H1 (cell line): ENCODE results near the gene UPF1. TPM values are rescaled to one million over a fixed set of nuclear protein-coding genes. Genes with fewer than 3 reads are reported as not detected.

ENCODE experiments used
- CTCF ChIA-PET: fragments of 300-600 bp; sonication (Branson Sonifier 250); formaldehyde crosslinking; loops from one replicate; lab custom pipeline; 2021; ENCODE audit not compliant: partially characterized antibody; lab: Charles Lee
- POLR2A ChIA-PET: fragments of 300-600 bp; sonication (Branson Sonifier 250); formaldehyde crosslinking; loops from one replicate; lab custom pipeline; 2021; ENCODE audit warnings: inconsistent platforms; ENCODE audit not compliant: partially characterized antibody; lab: Charles Lee
- DNase-seq, 2 experiments: peaks; one replicate each; pipeline versions ENCODE4 v3.0.0 to v3.0.0-alpha.2; 2010 to 2022; ENCODE audit warnings: low spot score in 2 of 2, low read depth in 1 of 2, mixed read lengths in 1 of 2
- FAIRE-seq: peaks from 2 replicates; lab custom pipeline; 2011; peaks lifted over from hg19 to GRCh38; lab: Jason Lieb, UNC
- H2AFZ ChIP-seq: 2 replicates; pipeline ENCODE4 v1.8.1; 2012; ENCODE audit warnings: low read length, inconsistent platforms
- H2AK5ac ChIP-seq: 2 replicates; pipeline ENCODE4 v1.6.1; 2013; ENCODE audit warnings: low read depth, low read length
- H2BK120ac ChIP-seq: replicated peaks from 2 replicates; pipeline ENCODE3; 2013; ENCODE audit warnings: low read depth, low read length, inconsistent platforms
- H2BK12ac ChIP-seq: 2 replicates; pipeline ENCODE4 v1.6.1; 2013; ENCODE audit warnings: low read depth, low read length
- H2BK15ac ChIP-seq: 2 replicates; pipeline ENCODE4 v1.6.1; 2013; ENCODE audit warnings: low read length
- H2BK20ac ChIP-seq: 2 replicates; pipeline ENCODE4 v1.6.1; 2013; ENCODE audit warnings: low read length
- H2BK5ac ChIP-seq: 2 replicates; pipeline ENCODE4 v1.6.1; 2013; ENCODE audit warnings: low read depth, low read length
- H3K14ac ChIP-seq: 2 replicates; pipeline ENCODE4 v1.6.1; 2013; ENCODE audit warnings: inconsistent platforms; ENCODE audit not compliant: insufficient read length
- H3K18ac ChIP-seq: 2 replicates; pipeline ENCODE4 v1.6.1; 2013; ENCODE audit warnings: low read length; ENCODE audit errors: extremely low read depth
- H3K23ac ChIP-seq: 2 replicates; pipeline ENCODE4 v1.6.1; 2013; ENCODE audit warnings: inconsistent platforms; ENCODE audit not compliant: insufficient read length
- H3K23me2 ChIP-seq: 2 replicates; pipeline ENCODE4 v1.6.1; 2013; ENCODE audit warnings: low read depth, low read length
- H3K27ac ChIP-seq: 2 replicates; pipeline ENCODE4 v1.6.1; 2011; ENCODE audit warnings: low read depth, low read length, inconsistent platforms
- H3K27me3 ChIP-seq, 4 experiments: replicated peaks in 1 of 4; 1 replicate in 1 of 4; 2 replicates in 3 of 4; pipeline versions ENCODE4 v1.6.1 to v1.8.1; 2011 to 2013; ENCODE audit warnings: low read length in 3 of 4, mild to moderate bottlenecking in 3 of 4, inconsistent platforms in 2 of 4, mixed read lengths in 2 of 4, moderate library complexity in 1 of 4; ENCODE audit not compliant: control insufficient read depth in 3 of 4, insufficient read depth in 3 of 4; ENCODE audit errors: extremely low read depth in 1 of 4
- H3K36me3 ChIP-seq, 4 experiments: 2 replicates each; pipeline versions ENCODE4 v1.6.1 to v1.8.1; 2011 to 2013; ENCODE audit warnings: mild to moderate bottlenecking in 4 of 4, low read length in 3 of 4, moderate library complexity in 2 of 4, control low read depth in 1 of 4, inconsistent platforms in 1 of 4; ENCODE audit not compliant: insufficient read depth in 4 of 4, control insufficient read depth in 2 of 4
- H3K4ac ChIP-seq: replicated peaks from 2 replicates; pipeline ENCODE3; 2013; ENCODE audit warnings: low read length, low read depth, mixed read lengths, inconsistent platforms; ENCODE audit not compliant: insufficient read length
- H3K4me1 ChIP-seq, 4 experiments: replicated peaks in 1 of 4; 1 replicate in 1 of 4; 2 replicates in 3 of 4; pipeline versions ENCODE4 v1.6.1 to v1.8.1; 2011 to 2013; ENCODE audit warnings: low read length in 3 of 4, inconsistent platforms in 2 of 4, mixed read lengths in 1 of 4; ENCODE audit not compliant: insufficient read depth in 4 of 4, control insufficient read depth in 3 of 4
- H3K4me2 ChIP-seq, 2 experiments: 2 replicates each; pipeline versions ENCODE4 v1.6.1 to v1.8.1; 2011 to 2013; ENCODE audit warnings: low read depth in 2 of 2, low read length in 2 of 2, control low read depth in 1 of 2, inconsistent platforms in 1 of 2, mild to moderate bottlenecking in 1 of 2; ENCODE audit not compliant: insufficient read depth in 1 of 2
- H3K4me3 ChIP-seq, 4 experiments: fragments of 200-600, 300-600 bp in 1 of 4; sonication (generic), shearing (Covaris generic), sonication (Bioruptor Twin) in 1 of 4; 2 replicates each; pipeline versions ENCODE4 v1.5.1 to v1.8.1; 2011 to 2016; ENCODE audit warnings: low read length in 4 of 4, low read depth in 3 of 4, control low read depth in 2 of 4, inconsistent platforms in 2 of 4, mild to moderate bottlenecking in 2 of 4, mixed read lengths in 1 of 4, moderate library complexity in 1 of 4; ENCODE audit not compliant: insufficient read depth in 2 of 4; ENCODE audit errors: extremely low read depth in 1 of 4
- H3K56ac ChIP-seq: replicated peaks from 2 replicates; pipeline ENCODE3; 2013; ENCODE audit warnings: low read depth, mild to moderate bottlenecking, mixed read lengths, low read length, inconsistent platforms; ENCODE audit not compliant: insufficient read length
- H3K79me1 ChIP-seq: 2 replicates; pipeline ENCODE4 v1.6.1; 2013; ENCODE audit warnings: low read depth, low read length, control low read depth
- H3K79me2 ChIP-seq, 2 experiments: 2 replicates each; pipeline versions ENCODE4 v1.6.1 to v1.8.1; 2012 to 2013; ENCODE audit warnings: low read length in 2 of 2, mild to moderate bottlenecking in 2 of 2, inconsistent platforms in 1 of 2; ENCODE audit not compliant: insufficient read depth in 2 of 2, control insufficient read depth in 1 of 2
- H3K9ac ChIP-seq, 4 experiments: replicated peaks in 1 of 4; 1 replicate in 1 of 4; 2 replicates in 3 of 4; pipeline versions ENCODE4 v1.6.1 to v1.8.1; 2011 to 2013; ENCODE audit warnings: low read depth in 3 of 4, low read length in 3 of 4, control low read depth in 2 of 4, mild to moderate bottlenecking in 2 of 4, moderate library complexity in 2 of 4, inconsistent platforms in 1 of 4; ENCODE audit errors: extremely low read depth in 1 of 4
- H3K9me3 ChIP-seq, 2 experiments: 2 replicates each; pipeline versions ENCODE4 v1.6.1 to v1.8.1; 2012 to 2013; ENCODE audit warnings: mild to moderate bottlenecking in 2 of 2, moderate library complexity in 2 of 2, control low read depth in 1 of 2, inconsistent platforms in 1 of 2, low read depth in 1 of 2, low read length in 1 of 2, mixed read lengths in 1 of 2; ENCODE audit not compliant: insufficient read depth in 2 of 2
- H4K20me1 ChIP-seq, 2 experiments: replicated peaks in 1 of 2; 2 replicates each; pipeline versions ENCODE3 to v1.8.1; 2011 to 2013; ENCODE audit warnings: inconsistent platforms in 2 of 2, low read length in 2 of 2, mild to moderate bottlenecking in 1 of 2; ENCODE audit not compliant: insufficient read depth in 2 of 2, control insufficient read depth in 1 of 2
- H4K5ac ChIP-seq: 2 replicates; pipeline ENCODE4 v1.6.1; 2013; ENCODE audit warnings: low read length, low read depth, mixed read lengths, inconsistent platforms; ENCODE audit not compliant: insufficient read length
- H4K8ac ChIP-seq: 2 replicates; pipeline ENCODE4 v1.8.0; 2013; ENCODE audit warnings: mild to moderate bottlenecking, moderate library complexity, low read length, inconsistent platforms; ENCODE audit not compliant: insufficient read depth; ENCODE audit errors: extremely low read depth
- H4K91ac ChIP-seq: replicated peaks from 2 replicates; pipeline ENCODE3; 2013; ENCODE audit warnings: low read length, mixed read lengths, inconsistent platforms; ENCODE audit not compliant: insufficient read length
- CEBPB ChIP-seq: IDR thresholded peaks from 2 replicates; pipeline ENCODE4 v1.6.1; 2012; ENCODE audit warnings: low read depth, low read length
- HDAC2 ChIP-seq, 2 experiments: fragments of 300-600 bp in 1 of 2; sonication (generic) in 1 of 2; IDR thresholded peaks; 2 replicates each; pipeline ENCODE4 v1.6.1; 2011 to 2012; ENCODE audit warnings: low read depth in 2 of 2, low read length in 2 of 2, mild to moderate bottlenecking in 2 of 2, moderate library complexity in 2 of 2, borderline replicate concordance in 1 of 2, inconsistent platforms in 1 of 2
- KDM1A ChIP-seq: fragments of 200-600, 300-600 bp; sonication (generic); IDR thresholded peaks from 2 replicates; pipeline ENCODE4 v1.7.1; 2016; ENCODE audit warnings: mild to moderate bottlenecking, low read length, borderline replicate concordance
- RAD21 ChIP-seq, 2 experiments: IDR thresholded peaks in 1 of 2; conservative IDR thresholded peaks in 1 of 2; 2 replicates each; pipeline ENCODE4 v1.6.1; 2011; ENCODE audit warnings: low read depth in 2 of 2, low read length in 2 of 2, improper control_type of control experiment in 1 of 2, inconsistent platforms in 1 of 2, mild to moderate bottlenecking in 1 of 2, moderate library complexity in 1 of 2
- WGBS, 2 experiments: shearing (Covaris generic) in 1 of 2; methylation state at CpG; one replicate each; pipeline versions ENCODE4 v1.1.6 to v1.1.7; 2013 to 2015; ENCODE audit warnings: low lambda C conversion rate in 2 of 2, mixed read lengths in 2 of 2, inconsistent platforms in 1 of 2, low coverage in 1 of 2, missing lambda C conversion rate in 1 of 2; ENCODE audit not compliant: insufficient replicate concordance in 2 of 2, insufficient coverage in 1 of 2, insufficient read length in 1 of 2; ENCODE audit errors: extremely low coverage in 1 of 2, missing lambda C conversion rate in 1 of 2; 5-methylcytosine and 5-hydroxymethylcytosine counted together
- polyA plus RNA-seq, 7 experiments: library from polyadenylated mRNA; depleted of rRNA in 3 of 7; stranded (reverse) in 5 of 7; unstranded in 2 of 7; fragments of >200 nt in 5 of 7; fragments of 200-250 nt in 2 of 7; gene quantifications; 1 replicate in 5 of 7; 2 replicates in 1 of 7; 4 replicates in 1 of 7; pipeline versions ENCODE4 v1.2.1 to v1.2.3, GENCODE V29; 2011 to 2013; ENCODE audit warnings: missing spikeins in 2 of 7, mixed read lengths in 2 of 7
- total RNA-seq: library from RNA; stranded (reverse); fragmentation: NEBNext Ultra II Directional; extraction: Animal tissue kit (Norgen Biotek cat#: 25700); gene quantifications from 2 replicates; pipeline ENCODE4 v1.2.1, GENCODE V29; 2021
- TF ChIP-seq, protein P1 (sequence below), 3 experiments: IDR thresholded peaks; 1 replicate in 2 of 3; 2 replicates in 1 of 3; pipeline versions ENCODE4 v1.5.1 to v1.6.1; 2011; ENCODE audit warnings: low read length in 3 of 3, mild to moderate bottlenecking in 3 of 3, inconsistent platforms in 2 of 3, low read depth in 1 of 3, moderate library complexity in 1 of 3; ENCODE audit not compliant: insufficient read depth in 1 of 3; ENCODE audit errors: control extremely low read depth in 1 of 3

The UPF1 gene
- total and polyA plus RNA-seq, 2 of the 8 experiments (the other 6 are each of a cell fraction or from before 2014, with no cell fraction given): 46.4 to 62.0 TPM

GRCh38 chr19:18798384-18799352 lies 33.1 kb upstream of the UPF1 start:
- FAIRE-seq (no peak), DNase-seq (no peak)
- Histone ChIP-seq H2BK20ac (no peak overlapping the region), H2BK120ac (no peak overlapping the region), H4K8ac (no peak overlapping the region; the same call in 1 of the 2 replicates), H3K27ac (no peak overlapping the region), H2AFZ (no peak overlapping the region), H3K79me1 (no peaks in the 10 kb centered on the region), H2BK15ac (peak overlapping the region; percentile 21; the same call in 1 of the 2 replicates), H3K9me3 (no peaks in the 10 kb centered on the region), H3K27me3 (peaks cover 4 to 48% (median 36%) of the 10 kb centered on the region in 4 experiments), H4K5ac (no peak overlapping the region), H3K9ac (no peak overlapping the region), H3K36me3 (no peaks in the 10 kb centered on the region), H3K18ac (no peak overlapping the region; the same call in 1 of the 2 replicates), H3K23ac (no peak overlapping the region), H2AK5ac (no peak overlapping the region), H4K91ac (no peak overlapping the region), H3K56ac (no peak overlapping the region), H4K20me1 (peaks cover 0 to 14% of the 10 kb centered on the region in 2 experiments), H3K79me2 (no peaks in the 10 kb centered on the region), H3K4me1 (peaks cover 0 to 2% (median 0%) of the 10 kb centered on the region in 4 experiments; a peak in 2 of 7 replicates), H3K23me2 (peaks cover 11% of the 10 kb centered on the region; the same call in 1 of the 2 replicates), H3K4me3 (no peak overlapping the region), H2BK12ac (no peak overlapping the region), H3K14ac (no peak overlapping the region), H3K4me2 (no peak overlapping the region), H3K4ac (no peak overlapping the region), H2BK5ac (no peak overlapping the region)
- POLR2A ChIA-PET: interaction anchor here (0.8 to 1.2 kb wide), 3 partner anchors 9 to 348 kb away, joined by 3 read pairs; no protein-coding TSS in a partner anchor
- TF ChIP-seq KDM1A: peak; percentile 87
- TF ChIP-seq CEBPB: no peak
- peak; percentile 17 to 52; a peak in 3 of 4 replicates for TF ChIP-seq RAD21 (IDR thresholded peaks at IDR 0.05 in 1 of 2, conservative IDR thresholded peaks at IDR 0.05 in 1 of 2; ENCODE audit: low read depth in 2 of 2, low read length in 2 of 2)
- TF ChIP-seq, protein P1, sequence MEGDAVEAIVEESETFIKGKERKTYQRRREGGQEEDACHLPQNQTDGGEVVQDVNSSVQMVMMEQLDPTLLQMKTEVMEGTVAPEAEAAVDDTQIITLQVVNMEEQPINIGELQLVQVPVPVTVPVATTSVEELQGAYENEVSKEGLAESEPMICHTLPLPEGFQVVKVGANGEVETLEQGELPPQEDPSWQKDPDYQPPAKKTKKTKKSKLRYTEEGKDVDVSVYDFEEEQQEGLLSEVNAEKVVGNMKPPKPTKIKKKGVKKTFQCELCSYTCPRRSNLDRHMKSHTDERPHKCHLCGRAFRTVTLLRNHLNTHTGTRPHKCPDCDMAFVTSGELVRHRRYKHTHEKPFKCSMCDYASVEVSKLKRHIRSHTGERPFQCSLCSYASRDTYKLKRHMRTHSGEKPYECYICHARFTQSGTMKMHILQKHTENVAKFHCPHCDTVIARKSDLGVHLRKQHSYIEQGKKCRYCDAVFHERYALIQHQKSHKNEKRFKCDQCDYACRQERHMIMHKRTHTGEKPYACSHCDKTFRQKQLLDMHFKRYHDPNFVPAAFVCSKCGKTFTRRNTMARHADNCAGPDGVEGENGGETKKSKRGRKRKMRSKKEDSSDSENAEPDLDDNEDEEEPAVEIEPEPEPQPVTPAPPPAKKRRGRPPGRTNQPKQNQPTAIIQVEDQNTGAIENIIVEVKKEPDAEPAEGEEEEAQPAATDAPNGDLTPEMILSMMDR (IDR thresholded peaks at IDR 0.05; ENCODE audit: control extremely low read depth in 1 of 3, insufficient read depth in 1 of 3, low read depth in 1 of 3, low read length in 3 of 3): peak; percentile 41 to 50 (median 45)
- TF ChIP-seq HDAC2 (IDR thresholded peaks at IDR 0.05; ENCODE audit: borderline replicate concordance in 1 of 2, low read depth in 2 of 2, low read length in 2 of 2): peak in 1 of 2 experiments; percentile 86; a peak in 1 of 4 replicates
- WGBS, 2 experiments: 65% methylated on average over 22 of the region's 22 CpGs; no CpG with 5 or more reads in 1 of the 2 experiments
- CTCF ChIA-PET: interaction anchor here (0.9 to 3.2 kb wide), 12 partner anchors 9 to 519 kb away, joined by 3 to 22 read pairs (median 4); partner anchors contain the start of gene UPF1
